ENCODE results near the gene MYH14.

DNA sequence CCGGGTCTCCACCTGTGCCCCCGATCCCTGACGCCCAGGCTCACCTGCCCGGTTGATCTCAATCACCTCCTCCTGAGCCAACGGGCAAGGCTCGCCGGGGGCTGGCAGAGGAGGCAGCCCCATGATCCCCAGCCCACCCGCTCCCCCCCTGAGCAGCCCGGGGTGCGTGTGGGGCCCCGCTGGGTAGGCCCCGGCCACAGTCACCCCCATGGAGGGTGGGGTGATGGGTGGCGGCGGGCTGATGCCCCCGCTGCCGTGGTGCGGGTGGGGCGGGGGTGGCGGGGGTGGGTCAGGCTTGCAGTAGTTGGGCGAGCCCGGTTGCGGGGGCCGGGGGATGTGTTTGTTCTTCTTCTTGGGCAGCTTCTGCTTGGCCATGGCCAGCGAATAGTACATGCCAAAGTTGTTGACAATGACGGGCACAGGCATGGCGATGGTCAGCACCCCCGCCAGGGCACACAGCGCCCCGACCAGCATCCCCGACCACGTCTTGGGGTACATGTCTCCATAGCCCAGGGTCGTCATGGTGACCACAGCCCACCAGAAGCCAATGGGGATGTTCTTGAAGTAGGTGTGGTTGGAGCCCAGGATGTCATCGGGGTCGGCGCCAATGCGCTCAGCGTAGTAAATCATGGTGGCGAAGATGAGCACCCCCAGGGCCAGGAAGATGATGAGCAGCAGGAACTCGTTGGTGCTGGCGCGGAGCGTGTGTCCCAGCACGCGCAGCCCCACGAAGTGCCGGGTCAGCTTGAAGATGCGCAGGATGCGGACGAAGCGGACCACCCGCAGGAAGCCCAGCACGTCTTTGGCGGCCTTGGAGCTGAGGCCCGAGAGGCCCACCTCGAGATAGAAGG lies 119.7 kb downstream of the MYH14 start:
- TF ChIP-seq POLR2AphosphoS5 (IDR thresholded peaks at IDR 0.05; ENCODE audit: low read depth, low read length) (no peak), MAFK (IDR thresholded peaks at IDR 0.05; ENCODE audit: low read depth, low read length) (no peak), ZNF274 (IDR thresholded peaks at IDR 0.05; ENCODE audit: borderline replicate concordance, extremely low read depth, low read length) (no peak), EZH2 (IDR thresholded peaks at IDR 0.05; ENCODE audit: low read depth, low read length, severe bottlenecking) (no peak), POLR2A (IDR thresholded peaks at IDR 0.05; ENCODE audit: control extremely low read depth in 1 of 2, low read depth in 2 of 2, low read length in 2 of 2) (no peak)
- TF ChIP-seq, protein P1, sequence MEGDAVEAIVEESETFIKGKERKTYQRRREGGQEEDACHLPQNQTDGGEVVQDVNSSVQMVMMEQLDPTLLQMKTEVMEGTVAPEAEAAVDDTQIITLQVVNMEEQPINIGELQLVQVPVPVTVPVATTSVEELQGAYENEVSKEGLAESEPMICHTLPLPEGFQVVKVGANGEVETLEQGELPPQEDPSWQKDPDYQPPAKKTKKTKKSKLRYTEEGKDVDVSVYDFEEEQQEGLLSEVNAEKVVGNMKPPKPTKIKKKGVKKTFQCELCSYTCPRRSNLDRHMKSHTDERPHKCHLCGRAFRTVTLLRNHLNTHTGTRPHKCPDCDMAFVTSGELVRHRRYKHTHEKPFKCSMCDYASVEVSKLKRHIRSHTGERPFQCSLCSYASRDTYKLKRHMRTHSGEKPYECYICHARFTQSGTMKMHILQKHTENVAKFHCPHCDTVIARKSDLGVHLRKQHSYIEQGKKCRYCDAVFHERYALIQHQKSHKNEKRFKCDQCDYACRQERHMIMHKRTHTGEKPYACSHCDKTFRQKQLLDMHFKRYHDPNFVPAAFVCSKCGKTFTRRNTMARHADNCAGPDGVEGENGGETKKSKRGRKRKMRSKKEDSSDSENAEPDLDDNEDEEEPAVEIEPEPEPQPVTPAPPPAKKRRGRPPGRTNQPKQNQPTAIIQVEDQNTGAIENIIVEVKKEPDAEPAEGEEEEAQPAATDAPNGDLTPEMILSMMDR (IDR thresholded peaks at IDR 0.05; ENCODE audit: control extremely low read depth in 1 of 3, insufficient read depth in 1 of 3, low read depth in 1 of 3, low read length in 3 of 3), result no peak
- TF ChIP-seq, protein P2, sequence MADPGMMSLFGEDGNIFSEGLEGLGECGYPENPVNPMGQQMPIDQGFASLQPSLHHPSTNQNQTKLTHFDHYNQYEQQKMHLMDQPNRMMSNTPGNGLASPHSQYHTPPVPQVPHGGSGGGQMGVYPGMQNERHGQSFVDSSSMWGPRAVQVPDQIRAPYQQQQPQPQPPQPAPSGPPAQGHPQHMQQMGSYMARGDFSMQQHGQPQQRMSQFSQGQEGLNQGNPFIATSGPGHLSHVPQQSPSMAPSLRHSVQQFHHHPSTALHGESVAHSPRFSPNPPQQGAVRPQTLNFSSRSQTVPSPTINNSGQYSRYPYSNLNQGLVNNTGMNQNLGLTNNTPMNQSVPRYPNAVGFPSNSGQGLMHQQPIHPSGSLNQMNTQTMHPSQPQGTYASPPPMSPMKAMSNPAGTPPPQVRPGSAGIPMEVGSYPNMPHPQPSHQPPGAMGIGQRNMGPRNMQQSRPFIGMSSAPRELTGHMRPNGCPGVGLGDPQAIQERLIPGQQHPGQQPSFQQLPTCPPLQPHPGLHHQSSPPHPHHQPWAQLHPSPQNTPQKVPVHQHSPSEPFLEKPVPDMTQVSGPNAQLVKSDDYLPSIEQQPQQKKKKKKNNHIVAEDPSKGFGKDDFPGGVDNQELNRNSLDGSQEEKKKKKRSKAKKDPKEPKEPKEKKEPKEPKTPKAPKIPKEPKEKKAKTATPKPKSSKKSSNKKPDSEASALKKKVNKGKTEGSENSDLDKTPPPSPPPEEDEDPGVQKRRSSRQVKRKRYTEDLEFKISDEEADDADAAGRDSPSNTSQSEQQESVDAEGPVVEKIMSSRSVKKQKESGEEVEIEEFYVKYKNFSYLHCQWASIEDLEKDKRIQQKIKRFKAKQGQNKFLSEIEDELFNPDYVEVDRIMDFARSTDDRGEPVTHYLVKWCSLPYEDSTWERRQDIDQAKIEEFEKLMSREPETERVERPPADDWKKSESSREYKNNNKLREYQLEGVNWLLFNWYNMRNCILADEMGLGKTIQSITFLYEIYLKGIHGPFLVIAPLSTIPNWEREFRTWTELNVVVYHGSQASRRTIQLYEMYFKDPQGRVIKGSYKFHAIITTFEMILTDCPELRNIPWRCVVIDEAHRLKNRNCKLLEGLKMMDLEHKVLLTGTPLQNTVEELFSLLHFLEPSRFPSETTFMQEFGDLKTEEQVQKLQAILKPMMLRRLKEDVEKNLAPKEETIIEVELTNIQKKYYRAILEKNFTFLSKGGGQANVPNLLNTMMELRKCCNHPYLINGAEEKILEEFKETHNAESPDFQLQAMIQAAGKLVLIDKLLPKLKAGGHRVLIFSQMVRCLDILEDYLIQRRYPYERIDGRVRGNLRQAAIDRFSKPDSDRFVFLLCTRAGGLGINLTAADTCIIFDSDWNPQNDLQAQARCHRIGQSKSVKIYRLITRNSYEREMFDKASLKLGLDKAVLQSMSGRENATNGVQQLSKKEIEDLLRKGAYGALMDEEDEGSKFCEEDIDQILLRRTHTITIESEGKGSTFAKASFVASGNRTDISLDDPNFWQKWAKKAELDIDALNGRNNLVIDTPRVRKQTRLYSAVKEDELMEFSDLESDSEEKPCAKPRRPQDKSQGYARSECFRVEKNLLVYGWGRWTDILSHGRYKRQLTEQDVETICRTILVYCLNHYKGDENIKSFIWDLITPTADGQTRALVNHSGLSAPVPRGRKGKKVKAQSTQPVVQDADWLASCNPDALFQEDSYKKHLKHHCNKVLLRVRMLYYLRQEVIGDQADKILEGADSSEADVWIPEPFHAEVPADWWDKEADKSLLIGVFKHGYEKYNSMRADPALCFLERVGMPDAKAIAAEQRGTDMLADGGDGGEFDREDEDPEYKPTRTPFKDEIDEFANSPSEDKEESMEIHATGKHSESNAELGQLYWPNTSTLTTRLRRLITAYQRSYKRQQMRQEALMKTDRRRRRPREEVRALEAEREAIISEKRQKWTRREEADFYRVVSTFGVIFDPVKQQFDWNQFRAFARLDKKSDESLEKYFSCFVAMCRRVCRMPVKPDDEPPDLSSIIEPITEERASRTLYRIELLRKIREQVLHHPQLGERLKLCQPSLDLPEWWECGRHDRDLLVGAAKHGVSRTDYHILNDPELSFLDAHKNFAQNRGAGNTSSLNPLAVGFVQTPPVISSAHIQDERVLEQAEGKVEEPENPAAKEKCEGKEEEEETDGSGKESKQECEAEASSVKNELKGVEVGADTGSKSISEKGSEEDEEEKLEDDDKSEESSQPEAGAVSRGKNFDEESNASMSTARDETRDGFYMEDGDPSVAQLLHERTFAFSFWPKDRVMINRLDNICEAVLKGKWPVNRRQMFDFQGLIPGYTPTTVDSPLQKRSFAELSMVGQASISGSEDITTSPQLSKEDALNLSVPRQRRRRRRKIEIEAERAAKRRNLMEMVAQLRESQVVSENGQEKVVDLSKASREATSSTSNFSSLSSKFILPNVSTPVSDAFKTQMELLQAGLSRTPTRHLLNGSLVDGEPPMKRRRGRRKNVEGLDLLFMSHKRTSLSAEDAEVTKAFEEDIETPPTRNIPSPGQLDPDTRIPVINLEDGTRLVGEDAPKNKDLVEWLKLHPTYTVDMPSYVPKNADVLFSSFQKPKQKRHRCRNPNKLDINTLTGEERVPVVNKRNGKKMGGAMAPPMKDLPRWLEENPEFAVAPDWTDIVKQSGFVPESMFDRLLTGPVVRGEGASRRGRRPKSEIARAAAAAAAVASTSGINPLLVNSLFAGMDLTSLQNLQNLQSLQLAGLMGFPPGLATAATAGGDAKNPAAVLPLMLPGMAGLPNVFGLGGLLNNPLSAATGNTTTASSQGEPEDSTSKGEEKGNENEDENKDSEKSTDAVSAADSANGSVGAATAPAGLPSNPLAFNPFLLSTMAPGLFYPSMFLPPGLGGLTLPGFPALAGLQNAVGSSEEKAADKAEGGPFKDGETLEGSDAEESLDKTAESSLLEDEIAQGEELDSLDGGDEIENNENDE (IDR thresholded peaks at IDR 0.05; ENCODE audit: insufficient replicate concordance, low read length), result no peak
